MM.1S (cell line): Measurements from ENCODE around the gene IYD.

Source experiments
- CTCF ChIP-seq: fragments of 300-600 bp; sonication (generic); IDR thresholded peaks from 2 replicates; pipeline ENCODE4 v1.5.1; 2016; ENCODE audit warnings: antibody characterized with exemption, low read length, mixed read lengths
- EZH2 ChIP-seq: fragments of 300-600 bp; sonication (generic); optimal IDR thresholded peaks from 2 replicates; pipeline ENCODE3; 2017; ENCODE audit warnings: low read depth, mild to moderate bottlenecking, antibody characterized with exemption, low read length, mixed read lengths

- TF ChIP-seq CTCF (no peak), EZH2 (no peak)
Measured at GRCh38 chr6:150361876-150362275, 6.9 kb upstream of the IYD start.
